Measurements from ENCODE around the gene TM7SF2. TPM values are rescaled to one million over a fixed set of nuclear protein-coding genes. Genes with fewer than 3 reads are reported as not detected.

The TM7SF2 gene
- polyA plus RNA-seq, 1 donor (not counting 4 experiments of a cell fraction or from before 2014, with no cell fraction given) = 9.7 TPM

GRCh38 chr11:65121447-65121864 lies 9.8 kb downstream of the TM7SF2 start:
- Histone ChIP-seq H3K9ac (ENCODE audit: control insufficient read depth, extremely low read depth, insufficient read depth, low read length) (peak overlapping the region; percentile 99), H3K9me1 (ENCODE audit: control insufficient read depth, extremely low read depth, insufficient read depth, low read length) (no peaks in the 10 kb centered on the region), H4K20me1 (ENCODE audit: control insufficient read depth, extremely low read depth, insufficient read depth, low read length) (no peaks in the 10 kb centered on the region), H3K79me2 (ENCODE audit: control insufficient read depth, insufficient read depth, low read length) (peaks cover 50% of the 10 kb centered on the region), H3K4me1 (ENCODE audit: control insufficient read depth, extremely low read depth, insufficient read depth, low read length) (peaks cover 20% of the 10 kb centered on the region), H3K27ac (ENCODE audit: control insufficient read depth, insufficient read depth, low read length) (peak overlapping the region; percentile 98), H2AFZ (ENCODE audit: control insufficient read depth, low read length) (peak overlapping the region; percentile 52), H3K4me3 (ENCODE audit: control insufficient read depth in 2 of 3, extremely low read depth in 1 of 3, insufficient read depth in 2 of 3, low read depth in 1 of 3, low read length in 3 of 3) (peak overlapping the region; percentile 66 to 91 (median 91)), H3K36me3 (ENCODE audit: control insufficient read depth in 2 of 2, extremely low read depth in 1 of 2, insufficient read depth in 2 of 2, low read length in 2 of 2) (peaks cover 17 to 30% of the 10 kb centered on the region in 2 experiments), H3K4me2 (ENCODE audit: control insufficient read depth, extremely low read depth, insufficient read depth, low read depth, low read length) (peak overlapping the region; percentile 89), H3K27me3 (ENCODE audit: control insufficient read depth, extremely low read depth, insufficient read depth, low read length) (no peaks in the 10 kb centered on the region), H3K9me3 (ENCODE audit: control insufficient read depth, low read depth, low read length) (no peaks in the 10 kb centered on the region)
- DNase-seq (ENCODE audit: low read depth, low spot score) = no peak
- dilution Hi-C loops (cut with MboI; ENCODE audit: extremely low pct_ligation_motif_present, low sequenced_read_pairs) = no loop called here
- FAIRE-seq = no peak
- TF ChIP-seq EZH2 (IDR thresholded peaks at IDR 0.05; ENCODE audit: low read length) (no peak), CTCF (optimal IDR thresholded peaks at IDR 0.05 in 1 of 3, IDR thresholded peaks at IDR 0.05 in 1 of 3, conservative IDR thresholded peaks at IDR 0.05 in 1 of 3; ENCODE audit: extremely low read depth in 1 of 3, insufficient read depth in 2 of 3, low read length in 3 of 3) (peak in 1 of 3 experiments; percentile 8)

GRCh38 chr11:65121865-65122696 lies 10.4 kb downstream of the TM7SF2 start, which contains the start of the genes FAU and MRPL49:
Gene FAU (minus strand): TSS chr11:65122134. CDS start chr11:65121813, 321 bp downstream.
Gene MRPL49 (plus strand): TSS chr11:65122321. CDS start chr11:65122347, 26 bp downstream.
- dilution Hi-C loops (cut with MboI; ENCODE audit: extremely low pct_ligation_motif_present, low sequenced_read_pairs) = no loop called here
- TF ChIP-seq CTCF (optimal IDR thresholded peaks at IDR 0.05 in 1 of 3, IDR thresholded peaks at IDR 0.05 in 1 of 3, conservative IDR thresholded peaks at IDR 0.05 in 1 of 3; ENCODE audit: extremely low read depth in 1 of 3, insufficient read depth in 2 of 3, low read length in 3 of 3) (no peak), EZH2 (IDR thresholded peaks at IDR 0.05; ENCODE audit: low read length) (no peak)
- H3K36me3 ChIP-seq (ENCODE audit: control insufficient read depth in 2 of 2, extremely low read depth in 1 of 2, insufficient read depth in 2 of 2, low read length in 2 of 2) = peaks cover 21 to 36% of the 10 kb centered on the region in 2 experiments
- H3K4me2 ChIP-seq (ENCODE audit: control insufficient read depth, extremely low read depth, insufficient read depth, low read depth, low read length) = peak within 1 kb of the TSS; percentile 89
- H4K20me1 ChIP-seq (ENCODE audit: control insufficient read depth, extremely low read depth, insufficient read depth, low read length) = no peaks in the 10 kb centered on the region
- peak within 1 kb of the TSS; percentile 98 for H3K27ac ChIP-seq (ENCODE audit: control insufficient read depth, insufficient read depth, low read length)
- peak within 1 kb of the TSS; percentile 66 to 97 (median 91) for H3K4me3 ChIP-seq (ENCODE audit: control insufficient read depth in 2 of 3, extremely low read depth in 1 of 3, insufficient read depth in 2 of 3, low read depth in 1 of 3, low read length in 3 of 3)
- peak within 1 kb of the TSS; percentile 95 for H2AFZ ChIP-seq (ENCODE audit: control insufficient read depth, low read length)
- peak; percentile 23 for FAIRE-seq
- H3K27me3 ChIP-seq (ENCODE audit: control insufficient read depth, extremely low read depth, insufficient read depth, low read length) = no peaks in the 10 kb centered on the region
- H3K4me1 ChIP-seq (ENCODE audit: control insufficient read depth, extremely low read depth, insufficient read depth, low read length) = peaks cover 18% of the 10 kb centered on the region
- no peaks in the 10 kb centered on the region for H3K9me3 ChIP-seq (ENCODE audit: control insufficient read depth, low read depth, low read length)
- peaks cover 46% of the 10 kb centered on the region for H3K79me2 ChIP-seq (ENCODE audit: control insufficient read depth, insufficient read depth, low read length)
- H3K9ac ChIP-seq (ENCODE audit: control insufficient read depth, extremely low read depth, insufficient read depth, low read length) = peak within 1 kb of the TSS; percentile 99
- no peaks in the 10 kb centered on the region for H3K9me1 ChIP-seq (ENCODE audit: control insufficient read depth, extremely low read depth, insufficient read depth, low read length)
- DNase-seq (ENCODE audit: low read depth, low spot score) = peak; percentile 91
